Hepatocyte (in vitro differentiated cells): ENCODE data around the gene NAP1L1.

Experiments used
- EZH2 ChIP-seq: fragments of 200-600 bp; sonication (generic); IDR thresholded peaks from 2 replicates; pipeline ENCODE4 v1.6.1; 2016; ENCODE audit warnings: antibody characterized with exemption, mild to moderate bottlenecking, borderline replicate concordance
- EZH2phosphoT487 ChIP-seq: fragments of 200-600 bp; sonication (generic); IDR thresholded peaks from one replicate; pipeline ENCODE4 v1.6.1; 2018; ENCODE audit warnings: antibody characterized with exemption, mild to moderate bottlenecking, low read depth, moderate library complexity; ENCODE audit not compliant: unreplicated experiment, severe bottlenecking
- TF ChIP-seq, protein P1 (sequence below): fragments of 200-600 bp; sonication (generic); IDR thresholded peaks from 2 replicates; pipeline ENCODE4 v1.5.1; 2016; ENCODE audit warnings: antibody characterized with exemption, mild to moderate bottlenecking; ENCODE audit not compliant: poor library complexity

DNA sequence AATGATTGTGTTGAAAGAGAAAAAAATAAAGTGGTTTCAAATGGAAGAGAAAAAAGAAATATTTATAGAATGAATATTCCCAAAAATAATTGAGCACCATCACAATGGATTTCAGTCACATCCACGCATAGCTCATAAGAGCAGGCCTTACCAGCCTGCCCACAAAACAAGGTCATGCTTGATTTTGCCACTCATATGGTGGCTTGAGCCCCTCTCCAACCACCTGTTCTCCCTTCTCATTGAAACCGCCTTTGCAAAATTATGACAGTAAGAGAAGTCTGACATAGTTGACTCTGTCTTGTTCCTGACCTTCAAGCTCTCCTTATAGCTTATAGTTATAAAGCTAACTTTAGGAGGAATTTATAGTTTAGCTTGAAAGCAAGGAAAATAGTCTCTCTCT is 33.3 kb upstream of the NAP1L1 start:
- TF ChIP-seq, protein P1, sequence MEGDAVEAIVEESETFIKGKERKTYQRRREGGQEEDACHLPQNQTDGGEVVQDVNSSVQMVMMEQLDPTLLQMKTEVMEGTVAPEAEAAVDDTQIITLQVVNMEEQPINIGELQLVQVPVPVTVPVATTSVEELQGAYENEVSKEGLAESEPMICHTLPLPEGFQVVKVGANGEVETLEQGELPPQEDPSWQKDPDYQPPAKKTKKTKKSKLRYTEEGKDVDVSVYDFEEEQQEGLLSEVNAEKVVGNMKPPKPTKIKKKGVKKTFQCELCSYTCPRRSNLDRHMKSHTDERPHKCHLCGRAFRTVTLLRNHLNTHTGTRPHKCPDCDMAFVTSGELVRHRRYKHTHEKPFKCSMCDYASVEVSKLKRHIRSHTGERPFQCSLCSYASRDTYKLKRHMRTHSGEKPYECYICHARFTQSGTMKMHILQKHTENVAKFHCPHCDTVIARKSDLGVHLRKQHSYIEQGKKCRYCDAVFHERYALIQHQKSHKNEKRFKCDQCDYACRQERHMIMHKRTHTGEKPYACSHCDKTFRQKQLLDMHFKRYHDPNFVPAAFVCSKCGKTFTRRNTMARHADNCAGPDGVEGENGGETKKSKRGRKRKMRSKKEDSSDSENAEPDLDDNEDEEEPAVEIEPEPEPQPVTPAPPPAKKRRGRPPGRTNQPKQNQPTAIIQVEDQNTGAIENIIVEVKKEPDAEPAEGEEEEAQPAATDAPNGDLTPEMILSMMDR: no peak
- TF ChIP-seq EZH2phosphoT487 (no peak), EZH2 (no peak)
